Adipocyte (in vitro differentiated cells): ENCODE data around the gene HMG20B.
"Not testable (repeated sequence)": the region's sequence is repeated elsewhere in the genome, so short reads cannot be mapped to it uniquely, and the experiment has no call there.

Experiments used
- DNase-seq: peaks from one replicate; pipeline ENCODE4 v3.0.0-alpha.2; 2015; ENCODE audit warnings: low read depth
- H3K27me3 ChIP-seq: replicated peaks from 2 replicates; pipeline ENCODE4 v1.7.0; 2013; ENCODE audit warnings: mild to moderate bottlenecking, low read length, moderate library complexity; ENCODE audit not compliant: control insufficient read depth, insufficient read depth
- H3K36me3 ChIP-seq: 2 replicates; pipeline ENCODE4 v1.7.0; 2013; ENCODE audit warnings: low read length, mild to moderate bottlenecking, moderate library complexity; ENCODE audit not compliant: control insufficient read depth, insufficient read depth, severe bottlenecking
- H3K4me1 ChIP-seq: 2 replicates; pipeline ENCODE4 v1.7.0; 2013; ENCODE audit warnings: mild to moderate bottlenecking, low read length, moderate library complexity; ENCODE audit not compliant: control insufficient read depth, insufficient read depth
- H3K4me3 ChIP-seq: 2 replicates; pipeline ENCODE4 v1.7.0; 2013; ENCODE audit warnings: mild to moderate bottlenecking, low read length, moderate library complexity
- H3K9ac ChIP-seq: 2 replicates; pipeline ENCODE4 v1.7.0; 2013; ENCODE audit warnings: mild to moderate bottlenecking, low read length, moderate library complexity
- H3K9me3 ChIP-seq: 2 replicates; pipeline ENCODE4 v1.7.0; 2013; ENCODE audit warnings: mild to moderate bottlenecking, low read length, moderate library complexity; ENCODE audit not compliant: control insufficient read depth

HMG20B gene

GRCh38 chr19:3577723-3578344 lies 5.1 kb downstream of the HMG20B start:
- Histone ChIP-seq H3K4me1 (peaks cover 23% of the 10 kb centered on the region), H3K36me3 (peaks cover 5% of the 10 kb centered on the region), H3K4me3 (no peak overlapping the region), H3K9ac (no peak overlapping the region), H3K27me3 (no peaks in the 10 kb centered on the region), H3K9me3 (no peaks in the 10 kb centered on the region)
- DNase-seq: no peak

GRCh38 chr19:3578390-3578789 lies 5.6 kb downstream of the HMG20B start:
- peaks cover 5% of the 10 kb centered on the region for H3K36me3 ChIP-seq
- H3K9ac ChIP-seq: no peak overlapping the region
- H3K4me1 ChIP-seq: peaks cover 23% of the 10 kb centered on the region
- H3K4me3 ChIP-seq: no peak overlapping the region
- no peaks in the 10 kb centered on the region for H3K9me3 ChIP-seq
- H3K27me3 ChIP-seq: no peaks in the 10 kb centered on the region
- no peak for DNase-seq

- Histone ChIP-seq H3K4me1 (peaks cover 23% of the 10 kb centered on the region), H3K9me3 (no peaks in the 10 kb centered on the region), H3K36me3 (peaks cover 1% of the 10 kb centered on the region), H3K27me3 (no peaks in the 10 kb centered on the region), H3K9ac (peak overlapping the region; percentile 70), H3K4me3 (peak overlapping the region; percentile 51)
- DNase-seq: peak; percentile 85
Measured at GRCh38 chr19:3580156-3580934, 7.6 kb downstream of the HMG20B start.

- not testable (repeated sequence) for DNase-seq, H3K36me3 ChIP-seq, H3K27me3 ChIP-seq, H3K9ac ChIP-seq, H3K9me3 ChIP-seq, H3K4me3 ChIP-seq
- H3K4me1 ChIP-seq: peaks cover 13% of the 10 kb centered on the region
Measured at GRCh38 chr19:3581792-3582191, 9.0 kb downstream of the HMG20B start.

GRCh38 chr19:3584036-3584802 lies 11.5 kb downstream of the HMG20B start:
- not testable (repeated sequence) for H3K36me3 ChIP-seq, H3K4me3 ChIP-seq, DNase-seq, H3K9me3 ChIP-seq, H3K9ac ChIP-seq, H3K27me3 ChIP-seq
- peaks cover 13% of the 10 kb centered on the region for H3K4me1 ChIP-seq

- Histone ChIP-seq H3K9ac (no peak within 1 kb of the TSS), H3K4me3 (peak within 1 kb of the TSS; percentile 50), H3K27me3 (peaks cover 9% of the 10 kb centered on the region), H3K9me3 (no peaks in the 10 kb centered on the region), H3K36me3 (no peaks in the 10 kb centered on the region), H3K4me1 (peaks cover 3% of the 10 kb centered on the region)
- DNase-seq: peak; percentile 13
Measured at GRCh38 chr19:3585301-3586126, 12.8 kb downstream of the HMG20B start, which contains the start of gene GIPC3. Gene GIPC3 (plus strand): TSS chr19:3585478. CDS start chr19:3585598, 120 bp downstream.

GRCh38 chr19:3586127-3586626 lies 13.4 kb downstream of the HMG20B start:
- peaks cover 9% of the 10 kb centered on the region for H3K27me3 ChIP-seq
- no peak overlapping the region for H3K4me3 ChIP-seq
- H3K36me3 ChIP-seq: no peaks in the 10 kb centered on the region
- no peak overlapping the region for H3K9ac ChIP-seq
- H3K9me3 ChIP-seq: no peaks in the 10 kb centered on the region
- H3K4me1 ChIP-seq: no peaks in the 10 kb centered on the region
- peak; percentile 39 for DNase-seq

- Histone ChIP-seq H3K9me3 (no peaks in the 10 kb centered on the region), H3K9ac (no peak overlapping the region), H3K36me3 (no peaks in the 10 kb centered on the region), H3K27me3 (peaks cover 9% of the 10 kb centered on the region), H3K4me3 (no peak overlapping the region), H3K4me1 (no peaks in the 10 kb centered on the region)
- no peak for DNase-seq
Measured at GRCh38 chr19:3586707-3587346, 14.1 kb downstream of the HMG20B start.

GRCh38 chr19:3589439-3589838 lies 16.7 kb downstream of the HMG20B start:
- Histone ChIP-seq H3K4me1 (no peaks in the 10 kb centered on the region), H3K27me3 (peaks cover 18% of the 10 kb centered on the region), H3K4me3 (no peak overlapping the region), H3K9me3 (no peaks in the 10 kb centered on the region), H3K36me3 (no peaks in the 10 kb centered on the region), H3K9ac (no peak overlapping the region)
- no peak for DNase-seq

- Histone ChIP-seq H3K36me3 (no peaks in the 10 kb centered on the region), H3K4me1 (no peaks in the 10 kb centered on the region), H3K4me3 (no peak overlapping the region), H3K27me3 (peaks cover 18% of the 10 kb centered on the region), H3K9ac (no peak overlapping the region), H3K9me3 (no peaks in the 10 kb centered on the region)
- no peak for DNase-seq
Measured at GRCh38 chr19:3589949-3590348, 17.2 kb downstream of the HMG20B start.
